A549 (cell line): ENCODE results near the gene OLR1. TPM values are rescaled to one million over a fixed set of nuclear protein-coding genes. Genes with fewer than 3 reads are reported as not detected.

Source experiments
- ATAC-seq, 2 experiments: fragments of 200-7000 bp in 1 of 2; fragments of >200 bp in 1 of 2; cut with Nextera tagmentation in 1 of 2; cut with Tn5 transposase in 1 of 2; 3 replicates each; pipeline versions ENCODE4 v1.8.0 to v1.9.1; 2018 to 2020; ENCODE audit warnings: mild to moderate bottlenecking in 1 of 2, moderate library complexity in 1 of 2
- CTCF ChIA-PET: fragments of 300-600 bp; sonication (Branson Sonifier 250); formaldehyde crosslinking; extraction: SDS; loops from one replicate; lab custom pipeline; 2021; ENCODE audit warnings: antibody characterized with exemption, inconsistent platforms; lab: Yijun Ruan, JAX
- POLR2A ChIA-PET: fragments of 350-600 bp; formaldehyde crosslinking; extraction: SDS; loops from one replicate; lab custom pipeline; 2021; ENCODE audit warnings: antibody characterized with exemption, inconsistent platforms; lab: Yijun Ruan, JAX
- DNase-seq, 2 experiments: peaks; one replicate each; pipeline versions ENCODE4 v3.0.0 to v3.0.0-alpha.2; 2011 to 2016; ENCODE audit warnings: low read depth in 1 of 2, low spot score in 1 of 2
- FAIRE-seq: peaks from 2 replicates; lab custom pipeline; 2011; peaks lifted over from hg19 to GRCh38; lab: Jason Lieb, UNC
- H3K27ac ChIP-seq, 2 experiments: fragments of >200 bp; sonication (Bioruptor Twin); formaldehyde crosslinking; 3 replicates each; pipeline ENCODE4 v1.5.1; 2016 to 2017
- H3K4me1 ChIP-seq: fragments of >200 bp; sonication (Bioruptor Twin); formaldehyde crosslinking; 3 replicates; pipeline ENCODE4 v1.6.1; 2016
- H3K4me2 ChIP-seq: fragments of >200 bp; sonication (Bioruptor Twin); formaldehyde crosslinking; 3 replicates; pipeline ENCODE4 v1.6.1; 2016
- H3K4me3 ChIP-seq: fragments of >200 bp; sonication (Bioruptor Twin); formaldehyde crosslinking; 3 replicates; pipeline ENCODE4 v1.5.1; 2016
- H3K9me3 ChIP-seq: fragments of >200 bp; sonication (Bioruptor Twin); formaldehyde crosslinking; 3 replicates; pipeline ENCODE4 v1.6.1; 2016
- ATOH8 ChIP-seq: fragments of 250-450 bp; sonication (Bioruptor Pico); IDR thresholded peaks from 2 replicates; pipeline ENCODE4 v1.5.0; 2020; ENCODE audit warnings: low read depth, mild to moderate bottlenecking, moderate library complexity
- BHLHE40 ChIP-seq: IDR thresholded peaks from 2 replicates; pipeline ENCODE4 v1.6.1; 2012; ENCODE audit warnings: low read depth, low read length, inconsistent platforms
- CBX2 ChIP-seq: fragments of 200-600 bp; sonication (generic); IDR thresholded peaks from 2 replicates; pipeline ENCODE4 v1.6.1; 2016; ENCODE audit warnings: low read depth, mild to moderate bottlenecking, borderline replicate concordance
- CHD4 ChIP-seq: fragments of 200-600 bp; sonication (generic); IDR thresholded peaks from 2 replicates; pipeline ENCODE4 v1.6.1; 2016; ENCODE audit warnings: antibody characterized with exemption, mild to moderate bottlenecking, borderline replicate concordance
- EHMT2 ChIP-seq: fragments of 200-600 bp; sonication (generic); IDR thresholded peaks from 2 replicates; pipeline ENCODE4 v1.6.1; 2016; ENCODE audit warnings: antibody characterized with exemption, low read depth, mild to moderate bottlenecking, moderate library complexity
- FOXS1 ChIP-seq: fragments of 250-450 bp; sonication (Bioruptor Pico); IDR thresholded peaks from 2 replicates; pipeline ENCODE4 v1.5.0; 2020; ENCODE audit warnings: mild to moderate bottlenecking, moderate library complexity
- HEYL ChIP-seq: fragments of 250-450 bp; sonication (Bioruptor Pico); IDR thresholded peaks from 2 replicates; pipeline ENCODE4 v1.8.0; 2021; ENCODE audit warnings: mild to moderate bottlenecking, moderate library complexity
- HMGXB4 ChIP-seq: fragments of 250-450 bp; sonication (Bioruptor Pico); IDR thresholded peaks from 2 replicates; pipeline ENCODE4 v1.5.0; 2021; ENCODE audit warnings: mild to moderate bottlenecking, moderate library complexity, borderline replicate concordance
- HOXA7 ChIP-seq: fragments of 250-450 bp; sonication (Bioruptor Pico); IDR thresholded peaks from 2 replicates; pipeline ENCODE4 v1.5.0; 2020; ENCODE audit warnings: mild to moderate bottlenecking, moderate library complexity
- MAFK ChIP-seq: fragments of 450-650 bp; IDR thresholded peaks from 2 replicates; pipeline ENCODE4 v1.6.1; 2014; ENCODE audit not compliant: partially characterized antibody
- MAX ChIP-seq: IDR thresholded peaks from 2 replicates; pipeline ENCODE4 v1.6.1; 2012
- NFE2L2 ChIP-seq: fragments of 150-350 bp; conservative IDR thresholded peaks from 2 replicates; pipeline ENCODE4 v1.6.1; 2014; ENCODE audit warnings: low read length
- PBX3 ChIP-seq: IDR thresholded peaks from 2 replicates; pipeline ENCODE4 v1.6.1; 2012
- PHF8 ChIP-seq: fragments of 200-600 bp; sonication (generic); IDR thresholded peaks from 2 replicates; pipeline ENCODE4 v1.6.1; 2016; ENCODE audit warnings: low read depth, mild to moderate bottlenecking, antibody characterized with exemption, moderate library complexity, borderline replicate concordance
- RAD21 ChIP-seq, 2 experiments: fragments of >200 bp in 1 of 2; sonication (Bioruptor Twin) in 1 of 2; formaldehyde crosslinking in 1 of 2; IDR thresholded peaks in 1 of 2; conservative IDR thresholded peaks in 1 of 2; 2 replicates in 1 of 2; 3 replicates in 1 of 2; pipeline ENCODE4 v1.6.1; 2012 to 2018; ENCODE audit warnings: inconsistent platforms in 1 of 2
- REST ChIP-seq: fragments of 200-600 bp; sonication (generic); IDR thresholded peaks from 2 replicates; pipeline ENCODE4 v1.6.1; 2016; ENCODE audit warnings: antibody characterized with exemption, mild to moderate bottlenecking, moderate library complexity
- RNF2 ChIP-seq: fragments of 200-600 bp; sonication (generic); IDR thresholded peaks from 2 replicates; pipeline ENCODE4 v1.6.1; 2016; ENCODE audit warnings: low read depth, mild to moderate bottlenecking, antibody characterized with exemption, moderate library complexity, borderline replicate concordance
- SREBF2 ChIP-seq: fragments of 450-650 bp; IDR thresholded peaks from 2 replicates; pipeline ENCODE4 v1.6.1; 2014; ENCODE audit warnings: mild to moderate bottlenecking, moderate library complexity
- USF2 ChIP-seq: fragments of 450-650 bp; IDR thresholded peaks from 2 replicates; pipeline ENCODE4 v1.6.1; 2014; ENCODE audit warnings: antibody characterized with exemption
- ZFP36 ChIP-seq: fragments of 450-650 bp; IDR thresholded peaks from 2 replicates; pipeline ENCODE4 v1.6.1; 2014; ENCODE audit warnings: borderline replicate concordance; ENCODE audit not compliant: partially characterized antibody
- WGBS: methylation state at CpG from one replicate; pipeline ENCODE4 v1.1.6; 2017; ENCODE audit errors: missing lambda C conversion rate; 5-methylcytosine and 5-hydroxymethylcytosine counted together
- polyA plus RNA-seq, 4 experiments: library from polyadenylated mRNA; depleted of rRNA in 3 of 4; stranded (reverse); fragments of >200 nt; fragmentation: RNase III in 1 of 4; extraction: RNeasy Plus Mini Kit Qiagen cat#74134 plus additional on column Dnase treatment in 1 of 4; gene quantifications; 2 replicates in 3 of 4; 3 replicates in 1 of 4; pipeline ENCODE4 v1.2.3, GENCODE V29; 2011 to 2017

Gene OLR1
- polyA plus RNA-seq, 2 of the 4 experiments (the other 2 are of a cell fraction) = 0.59 to 0.92 TPM

GRCh38 chr12:10132850-10133370, 39.0 kb downstream of the OLR1 start:
- 80% methylated on average over 6 of the region's 6 CpGs for WGBS
- Histone ChIP-seq H3K4me3 (no peak overlapping the region), H3K27ac (peak overlapping the region in 1 of 2 experiments; percentile 73; a peak in 3 of 6 replicates), H3K4me2 (no peak overlapping the region), H3K4me1 (peaks cover 10% of the 10 kb centered on the region; the same call in 2 of the 3 replicates), H3K9me3 (no peaks in the 10 kb centered on the region)
- DNase-seq = no peak
- POLR2A ChIA-PET = no interaction called here
- FAIRE-seq = no peak
- no peak for ATAC-seq
- no peak for TF ChIP-seq HMGXB4 (CRISPR knock-in tag)
- TF ChIP-seq ZFP36 = no peak
- TF ChIP-seq EHMT2 = no peak
- no peak for TF ChIP-seq HOXA7 (CRISPR knock-in tag)
- no peak for TF ChIP-seq CBX2
- TF ChIP-seq HEYL (CRISPR knock-in tag) = no peak
- no peak for TF ChIP-seq SREBF2
- no peak for TF ChIP-seq REST
- TF ChIP-seq NFE2L2 = no peak
- no peak for TF ChIP-seq CHD4
- no peak for TF ChIP-seq MAFK
- TF ChIP-seq BHLHE40 = no peak
- no peak for TF ChIP-seq USF2
- no peak for TF ChIP-seq MAX
- TF ChIP-seq PHF8 = no peak
- TF ChIP-seq RNF2 = no peak
- CTCF ChIA-PET = interaction anchor here (1.0 to 1.4 kb wide), 3 partner anchors 20 to 382 kb away, joined by 3 to 5 read pairs (median 3); no protein-coding TSS in a partner anchor

- POLR2A ChIA-PET = no interaction called here
- CTCF ChIA-PET = interaction anchor here (1.7 kb wide), 1 partner anchor 9 kb away, joined by 7 read pairs; no protein-coding TSS in a partner anchor
- whole genome bisulfite sequencing = 64% methylated on average over 2 of the region's 2 CpGs
These were observed 40.7 kb downstream of the OLR1 start for GRCh38 chr12:10131111-10131690.

More at GRCh38 chr12:10131111-10131690, 40.7 kb downstream of the OLR1 start:
- H3K4me2 ChIP-seq = no peak overlapping the region
- DNase-seq (no peak), ATAC-seq (no peak), FAIRE-seq (no peak)
- no peak for TF ChIP-seq PBX3
- TF ChIP-seq FOXS1 (CRISPR knock-in tag) = no peak
- TF ChIP-seq ATOH8 = no peak
- TF ChIP-seq REST = no peak
- TF ChIP-seq RAD21 (conservative IDR thresholded peaks at IDR 0.05 in 1 of 2, IDR thresholded peaks at IDR 0.05 in 1 of 2) = no peak
- no peak for TF ChIP-seq ZFP36
- TF ChIP-seq NFE2L2 = no peak
- H3K9me3 ChIP-seq = no peaks in the 10 kb centered on the region
- H3K4me1 ChIP-seq = peaks cover 10% of the 10 kb centered on the region; the same call in 2 of the 3 replicates
- H3K4me3 ChIP-seq = no peak overlapping the region
- peak overlapping the region in 1 of 2 experiments; percentile 73; a peak in 1 of 6 replicates for H3K27ac ChIP-seq
